ENCODE results near the gene LAMTOR2. TPM values are rescaled to one million over a fixed set of nuclear protein-coding genes. Genes with fewer than 3 reads are reported as not detected.

Gene LAMTOR2
- total and polyA plus RNA-seq, 2 experiments from 2014 or later = 67.3 to 108 TPM

DNA sequence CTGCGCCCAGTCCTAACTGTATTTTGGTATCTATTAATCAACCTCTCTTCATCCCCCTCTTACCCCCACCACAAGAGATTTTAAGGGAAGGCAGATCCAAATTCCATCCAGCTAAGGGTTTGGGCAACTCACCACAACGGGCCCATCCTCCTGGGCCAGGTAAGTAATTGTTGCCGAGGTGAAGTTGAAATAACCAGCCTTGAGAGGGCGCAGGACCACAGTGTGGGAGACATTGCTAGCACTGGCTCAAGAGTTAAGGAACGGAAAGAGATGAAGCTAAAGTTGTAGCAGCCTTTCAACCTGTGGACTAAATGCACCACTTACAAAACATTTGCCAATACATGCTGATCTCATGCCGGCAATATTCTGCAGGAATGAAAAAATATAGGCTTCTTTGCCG is 39.8 kb upstream of the LAMTOR2 start:
- no peaks in the 10 kb centered on the region; the same call in 2 of the 3 replicates for H3K9me3 Mint-ChIP-seq
- peaks cover 82% of the 10 kb centered on the region for H3K36me3 Mint-ChIP-seq (ENCODE audit: low read depth)
- TF ChIP-seq NANOG (IDR thresholded peaks at IDR 0.05; ENCODE audit: borderline replicate concordance) (no peak), JUNB (IDR thresholded peaks at IDR 0.05; ENCODE audit: unreplicated experiment) (no peak)
- TF ChIP-seq, protein P1, sequence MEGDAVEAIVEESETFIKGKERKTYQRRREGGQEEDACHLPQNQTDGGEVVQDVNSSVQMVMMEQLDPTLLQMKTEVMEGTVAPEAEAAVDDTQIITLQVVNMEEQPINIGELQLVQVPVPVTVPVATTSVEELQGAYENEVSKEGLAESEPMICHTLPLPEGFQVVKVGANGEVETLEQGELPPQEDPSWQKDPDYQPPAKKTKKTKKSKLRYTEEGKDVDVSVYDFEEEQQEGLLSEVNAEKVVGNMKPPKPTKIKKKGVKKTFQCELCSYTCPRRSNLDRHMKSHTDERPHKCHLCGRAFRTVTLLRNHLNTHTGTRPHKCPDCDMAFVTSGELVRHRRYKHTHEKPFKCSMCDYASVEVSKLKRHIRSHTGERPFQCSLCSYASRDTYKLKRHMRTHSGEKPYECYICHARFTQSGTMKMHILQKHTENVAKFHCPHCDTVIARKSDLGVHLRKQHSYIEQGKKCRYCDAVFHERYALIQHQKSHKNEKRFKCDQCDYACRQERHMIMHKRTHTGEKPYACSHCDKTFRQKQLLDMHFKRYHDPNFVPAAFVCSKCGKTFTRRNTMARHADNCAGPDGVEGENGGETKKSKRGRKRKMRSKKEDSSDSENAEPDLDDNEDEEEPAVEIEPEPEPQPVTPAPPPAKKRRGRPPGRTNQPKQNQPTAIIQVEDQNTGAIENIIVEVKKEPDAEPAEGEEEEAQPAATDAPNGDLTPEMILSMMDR (conservative IDR thresholded peaks at IDR 0.05; ENCODE audit: low read depth in 2 of 2) = peak; percentile 34 to 59
- DNase-seq (ENCODE audit: low spot score) = peak; percentile 58
- no peaks in the 10 kb centered on the region for H3K27me3 ChIP-seq (ENCODE audit: insufficient read depth)
- peaks cover 5% of the 10 kb centered on the region for H3K27me3 Mint-ChIP-seq (ENCODE audit: insufficient read depth, low read depth, poor library complexity)
- H3K27ac ChIP-seq (ENCODE audit: low read depth) = no peak overlapping the region
- H3K4me1 ChIP-seq (ENCODE audit: insufficient read depth) = peaks cover 3% of the 10 kb centered on the region; the same call in 1 of the 2 replicates
- peaks cover 27% of the 10 kb centered on the region for H3K79me2 ChIP-seq (replicated peaks; ENCODE audit: insufficient read depth)
- no peak overlapping the region for H3K4me3 Mint-ChIP-seq
- H3K4me3 ChIP-seq = no peak overlapping the region
- no peak overlapping the region for H3K4me2 ChIP-seq
- H4K20me1 ChIP-seq (replicated peaks; ENCODE audit: insufficient read depth) = peaks cover 18% of the 10 kb centered on the region
- peak; percentile 85 for ATAC-seq
- H3K9me2 ChIP-seq (ENCODE audit: insufficient read depth) = no peaks in the 10 kb centered on the region
- peaks cover 3% of the 10 kb centered on the region for H3K4me1 Mint-ChIP-seq
- peaks cover 21% of the 10 kb centered on the region for H3F3A ChIP-seq (replicated peaks; ENCODE audit: low read depth)
- H2AFZ ChIP-seq = no peak overlapping the region
- no peak overlapping the region for H3K27ac Mint-ChIP-seq
- peaks cover 74% of the 10 kb centered on the region for H3K36me3 ChIP-seq (ENCODE audit: insufficient read depth)

GRCh38 chr1:156019946-156020292 is 34.7 kb upstream of the LAMTOR2 start:
- Mint-ChIP-seq H3K9me3 (no peaks in the 10 kb centered on the region), H3K4me1 (peaks cover 8% of the 10 kb centered on the region), H3K4me3 (peak overlapping the region; percentile 88), H3K36me3 (ENCODE audit: low read depth) (peaks cover 42% of the 10 kb centered on the region), H3K27ac (peak overlapping the region; percentile 44; the same call in 1 of the 2 replicates), H3K27me3 (ENCODE audit: insufficient read depth, low read depth, poor library complexity) (peaks cover 10% of the 10 kb centered on the region)
- ATAC-seq (no peak), DNase-seq (ENCODE audit: low spot score) (no peak)
- peak overlapping the region; percentile 90 for H3K4me3 ChIP-seq
- peaks cover 28% of the 10 kb centered on the region for H3K79me2 ChIP-seq (replicated peaks; ENCODE audit: insufficient read depth)
- no peaks in the 10 kb centered on the region for H3K27me3 ChIP-seq (ENCODE audit: insufficient read depth)
- no peak overlapping the region for H2AFZ ChIP-seq
- peaks cover 13% of the 10 kb centered on the region; the same call in 1 of the 2 replicates for H3F3A ChIP-seq (replicated peaks; ENCODE audit: low read depth)
- H3K4me1 ChIP-seq (ENCODE audit: insufficient read depth) = peaks cover 5% of the 10 kb centered on the region; the same call in 1 of the 2 replicates
- peaks cover 17% of the 10 kb centered on the region for H4K20me1 ChIP-seq (replicated peaks; ENCODE audit: insufficient read depth)
- H3K9me2 ChIP-seq (ENCODE audit: insufficient read depth) = no peaks in the 10 kb centered on the region
- peaks cover 32% of the 10 kb centered on the region for H3K36me3 ChIP-seq (ENCODE audit: insufficient read depth)
- peak overlapping the region; percentile 94 for H3K4me2 ChIP-seq
- no peak overlapping the region for H3K27ac ChIP-seq (ENCODE audit: low read depth)
- TF ChIP-seq EZH2phosphoT487 (IDR thresholded peaks at IDR 0.05; ENCODE audit: unreplicated experiment) (no peak), POLR2AphosphoS5 (IDR thresholded peaks at IDR 0.05; ENCODE audit: low read depth) (no peak), EZH2 (IDR thresholded peaks at IDR 0.05; ENCODE audit: low read depth, unreplicated experiment) (no peak), ETS1 (IDR thresholded peaks at IDR 0.05) (no peak), REST (IDR thresholded peaks at IDR 0.05; ENCODE audit: unreplicated experiment) (no peak), CREB1 (CRISPR knock-in tag; IDR thresholded peaks at IDR 0.05; ENCODE audit: low read depth) (no peak)
- TF ChIP-seq, protein P2, sequence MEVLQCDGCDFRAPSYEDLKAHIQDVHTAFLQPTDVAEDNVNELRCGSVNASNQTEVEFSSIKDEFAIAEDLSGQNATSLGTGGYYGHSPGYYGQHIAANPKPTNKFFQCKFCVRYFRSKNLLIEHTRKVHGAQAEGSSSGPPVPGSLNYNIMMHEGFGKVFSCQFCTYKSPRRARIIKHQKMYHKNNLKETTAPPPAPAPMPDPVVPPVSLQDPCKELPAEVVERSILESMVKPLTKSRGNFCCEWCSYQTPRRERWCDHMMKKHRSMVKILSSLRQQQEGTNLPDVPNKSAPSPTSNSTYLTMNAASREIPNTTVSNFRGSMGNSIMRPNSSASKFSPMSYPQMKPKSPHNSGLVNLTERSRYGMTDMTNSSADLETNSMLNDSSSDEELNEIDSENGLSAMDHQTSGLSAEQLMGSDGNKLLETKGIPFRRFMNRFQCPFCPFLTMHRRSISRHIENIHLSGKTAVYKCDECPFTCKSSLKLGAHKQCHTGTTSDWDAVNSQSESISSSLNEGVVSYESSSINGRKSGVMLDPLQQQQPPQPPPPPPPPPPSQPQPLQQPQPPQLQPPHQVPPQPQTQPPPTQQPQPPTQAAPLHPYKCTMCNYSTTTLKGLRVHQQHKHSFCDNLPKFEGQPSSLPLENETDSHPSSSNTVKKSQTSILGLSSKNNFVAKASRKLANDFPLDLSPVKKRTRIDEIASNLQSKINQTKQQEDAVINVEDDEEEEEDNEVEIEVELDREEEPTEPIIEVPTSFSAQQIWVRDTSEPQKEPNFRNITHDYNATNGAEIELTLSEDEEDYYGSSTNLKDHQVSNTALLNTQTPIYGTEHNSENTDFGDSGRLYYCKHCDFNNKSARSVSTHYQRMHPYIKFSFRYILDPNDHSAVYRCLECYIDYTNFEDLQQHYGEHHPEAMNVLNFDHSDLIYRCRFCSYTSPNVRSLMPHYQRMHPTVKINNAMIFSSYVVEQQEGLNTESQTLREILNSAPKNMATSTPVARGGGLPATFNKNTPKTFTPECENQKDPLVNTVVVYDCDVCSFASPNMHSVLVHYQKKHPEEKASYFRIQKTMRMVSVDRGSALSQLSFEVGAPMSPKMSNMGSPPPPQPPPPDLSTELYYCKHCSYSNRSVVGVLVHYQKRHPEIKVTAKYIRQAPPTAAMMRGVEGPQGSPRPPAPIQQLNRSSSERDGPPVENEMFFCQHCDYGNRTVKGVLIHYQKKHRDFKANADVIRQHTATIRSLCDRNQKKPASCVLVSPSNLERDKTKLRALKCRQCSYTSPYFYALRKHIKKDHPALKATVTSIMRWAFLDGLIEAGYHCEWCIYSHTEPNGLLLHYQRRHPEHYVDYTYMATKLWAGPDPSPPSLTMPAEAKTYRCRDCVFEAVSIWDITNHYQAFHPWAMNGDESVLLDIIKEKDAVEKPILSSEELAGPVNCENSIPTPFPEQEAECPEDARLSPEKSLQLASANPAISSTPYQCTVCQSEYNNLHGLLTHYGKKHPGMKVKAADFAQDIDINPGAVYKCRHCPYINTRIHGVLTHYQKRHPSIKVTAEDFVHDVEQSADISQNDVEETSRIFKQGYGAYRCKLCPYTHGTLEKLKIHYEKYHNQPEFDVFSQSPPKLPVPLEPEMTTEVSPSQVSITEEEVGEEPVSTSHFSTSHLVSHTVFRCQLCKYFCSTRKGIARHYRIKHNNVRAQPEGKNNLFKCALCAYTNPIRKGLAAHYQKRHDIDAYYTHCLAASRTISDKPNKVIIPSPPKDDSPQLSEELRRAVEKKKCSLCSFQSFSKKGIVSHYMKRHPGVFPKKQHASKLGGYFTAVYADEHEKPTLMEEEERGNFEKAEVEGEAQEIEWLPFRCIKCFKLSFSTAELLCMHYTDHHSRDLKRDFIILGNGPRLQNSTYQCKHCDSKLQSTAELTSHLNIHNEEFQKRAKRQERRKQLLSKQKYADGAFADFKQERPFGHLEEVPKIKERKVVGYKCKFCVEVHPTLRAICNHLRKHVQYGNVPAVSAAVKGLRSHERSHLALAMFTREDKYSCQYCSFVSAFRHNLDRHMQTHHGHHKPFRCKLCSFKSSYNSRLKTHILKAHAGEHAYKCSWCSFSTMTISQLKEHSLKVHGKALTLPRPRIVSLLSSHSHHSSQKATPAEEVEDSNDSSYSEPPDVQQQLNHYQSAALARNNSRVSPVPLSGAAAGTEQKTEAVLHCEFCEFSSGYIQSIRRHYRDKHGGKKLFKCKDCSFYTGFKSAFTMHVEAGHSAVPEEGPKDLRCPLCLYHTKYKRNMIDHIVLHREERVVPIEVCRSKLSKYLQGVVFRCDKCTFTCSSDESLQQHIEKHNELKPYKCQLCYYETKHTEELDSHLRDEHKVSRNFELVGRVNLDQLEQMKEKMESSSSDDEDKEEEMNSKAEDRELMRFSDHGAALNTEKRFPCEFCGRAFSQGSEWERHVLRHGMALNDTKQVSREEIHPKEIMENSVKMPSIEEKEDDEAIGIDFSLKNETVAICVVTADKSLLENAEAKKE (CRISPR knock-in tag; IDR thresholded peaks at IDR 0.05) = no peak
